ENCODE measurements around the gene FUT1.
"Not testable (repeated sequence)": the region's sequence is repeated elsewhere in the genome, so short reads cannot be mapped to it uniquely, and the experiment has no call there.

Gene FUT1

DNA sequence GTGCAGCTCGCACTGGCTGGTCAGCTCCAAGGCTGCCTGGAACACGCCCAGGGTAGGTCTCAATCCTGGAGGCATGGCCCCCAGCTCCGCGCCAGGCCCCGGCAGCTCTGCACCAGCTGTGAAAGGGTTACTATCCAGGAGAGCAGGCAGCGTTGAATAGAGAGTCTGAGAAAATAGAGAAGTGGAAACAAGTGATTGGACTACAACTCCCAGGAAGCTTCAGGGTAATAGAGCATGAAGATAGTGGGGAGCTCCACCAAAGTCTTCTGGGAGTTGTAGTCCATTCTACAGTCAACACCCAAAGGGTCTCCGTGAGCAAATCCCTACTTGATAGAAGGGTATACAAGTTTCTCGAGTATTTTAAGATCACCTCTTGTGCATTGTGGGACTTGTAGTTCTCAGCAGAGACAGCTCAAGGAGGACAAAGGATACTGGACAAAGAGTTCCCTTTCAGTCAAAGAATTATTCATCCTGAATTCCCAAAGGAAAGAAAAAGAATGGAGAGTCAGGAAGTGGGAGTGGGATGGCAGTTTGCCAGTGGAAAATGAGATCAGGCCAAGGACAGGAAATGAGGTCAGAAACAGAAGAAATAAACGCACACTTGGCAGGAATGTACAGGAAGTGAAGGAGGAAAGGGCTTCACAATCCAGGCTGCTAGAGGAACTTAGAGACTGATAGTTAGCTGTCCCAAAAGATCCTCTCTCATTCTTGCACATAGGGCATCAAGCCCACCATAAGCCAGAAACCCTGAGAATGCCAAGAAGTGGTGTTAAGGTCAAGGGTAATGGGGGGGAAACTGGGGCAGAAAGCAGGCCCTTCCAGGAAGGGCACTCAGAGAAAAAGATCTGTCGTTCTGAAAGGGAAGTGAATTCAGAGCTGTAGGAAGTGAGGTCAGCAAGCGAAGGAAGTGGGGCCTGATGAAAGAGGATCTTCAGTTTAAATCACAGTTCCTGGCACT, 27.4 kb downstream of the FUT1 start:
- peak overlapping the region; percentile 56 for H3K27ac ChIP-seq
- TF ChIP-seq, protein P1, sequence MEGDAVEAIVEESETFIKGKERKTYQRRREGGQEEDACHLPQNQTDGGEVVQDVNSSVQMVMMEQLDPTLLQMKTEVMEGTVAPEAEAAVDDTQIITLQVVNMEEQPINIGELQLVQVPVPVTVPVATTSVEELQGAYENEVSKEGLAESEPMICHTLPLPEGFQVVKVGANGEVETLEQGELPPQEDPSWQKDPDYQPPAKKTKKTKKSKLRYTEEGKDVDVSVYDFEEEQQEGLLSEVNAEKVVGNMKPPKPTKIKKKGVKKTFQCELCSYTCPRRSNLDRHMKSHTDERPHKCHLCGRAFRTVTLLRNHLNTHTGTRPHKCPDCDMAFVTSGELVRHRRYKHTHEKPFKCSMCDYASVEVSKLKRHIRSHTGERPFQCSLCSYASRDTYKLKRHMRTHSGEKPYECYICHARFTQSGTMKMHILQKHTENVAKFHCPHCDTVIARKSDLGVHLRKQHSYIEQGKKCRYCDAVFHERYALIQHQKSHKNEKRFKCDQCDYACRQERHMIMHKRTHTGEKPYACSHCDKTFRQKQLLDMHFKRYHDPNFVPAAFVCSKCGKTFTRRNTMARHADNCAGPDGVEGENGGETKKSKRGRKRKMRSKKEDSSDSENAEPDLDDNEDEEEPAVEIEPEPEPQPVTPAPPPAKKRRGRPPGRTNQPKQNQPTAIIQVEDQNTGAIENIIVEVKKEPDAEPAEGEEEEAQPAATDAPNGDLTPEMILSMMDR (conservative IDR thresholded peaks at IDR 0.05): no peak

DNA sequence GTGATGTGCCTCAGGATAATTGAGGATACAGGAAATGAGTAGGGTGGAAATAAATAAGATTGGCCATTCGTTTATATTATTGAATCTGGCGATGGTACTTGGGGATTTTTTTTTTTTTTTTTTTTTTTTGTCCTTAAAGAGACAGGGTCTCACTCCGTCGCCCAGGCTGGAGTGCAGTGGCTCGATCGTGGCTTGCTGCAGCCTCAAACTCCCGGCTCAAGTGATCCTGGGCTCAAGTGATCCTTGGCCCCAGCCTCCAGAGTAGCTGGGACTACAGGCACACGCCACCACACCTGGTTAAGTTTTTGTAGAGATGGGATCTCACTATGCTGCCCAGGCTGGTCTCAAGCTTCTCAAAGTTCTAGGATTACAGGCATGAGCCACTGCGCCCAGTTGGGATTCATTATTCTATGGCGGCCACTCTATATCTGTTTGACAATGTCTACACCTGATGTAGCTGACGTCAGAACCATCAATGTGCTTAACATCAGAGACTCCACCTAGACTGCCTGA, 30.2 kb downstream of the FUT1 start:
- TF ChIP-seq, protein P1 (conservative IDR thresholded peaks at IDR 0.05): no peak

DNA sequence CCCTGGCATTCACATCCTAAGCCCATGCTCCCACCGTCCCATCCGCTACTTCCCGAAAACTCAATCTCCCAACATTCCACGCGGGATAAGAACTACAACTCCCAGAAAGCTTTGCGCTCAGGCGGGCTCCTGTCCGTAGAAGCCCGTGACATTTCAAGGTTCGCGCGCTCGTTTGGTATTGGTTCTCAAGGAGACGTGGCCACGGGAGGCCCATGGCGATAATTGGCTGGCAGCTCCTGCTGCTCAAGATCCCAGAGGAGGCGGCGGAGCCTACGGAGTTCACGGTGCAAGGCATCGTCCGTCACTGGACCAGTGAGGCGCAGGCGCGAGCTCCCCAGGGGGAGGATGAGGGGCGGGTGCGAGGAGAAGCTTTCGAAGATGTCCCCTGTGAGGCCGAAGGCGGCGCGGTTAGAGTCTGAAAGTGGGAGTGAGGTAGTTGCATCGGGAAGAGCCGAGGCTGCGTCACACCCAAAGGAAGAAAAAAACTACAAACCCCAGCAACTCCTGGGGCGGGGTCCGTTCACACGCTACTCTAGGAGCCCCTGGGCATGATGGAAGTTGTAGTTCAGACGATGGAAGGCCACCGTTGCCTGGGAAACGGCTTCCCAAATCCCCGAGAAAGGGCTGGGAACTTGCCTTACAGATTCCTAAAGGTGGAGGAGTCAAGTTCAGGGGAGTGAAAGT, 31.7 kb downstream of the FUT1 start:
- TF ChIP-seq, protein P1 (conservative IDR thresholded peaks at IDR 0.05): no peak
- H3K27ac ChIP-seq: peak overlapping the region; percentile 71

More for the DNA sequence above, 30.2 kb downstream of the FUT1 start:
- no peak overlapping the region for H3K27ac ChIP-seq

DNA sequence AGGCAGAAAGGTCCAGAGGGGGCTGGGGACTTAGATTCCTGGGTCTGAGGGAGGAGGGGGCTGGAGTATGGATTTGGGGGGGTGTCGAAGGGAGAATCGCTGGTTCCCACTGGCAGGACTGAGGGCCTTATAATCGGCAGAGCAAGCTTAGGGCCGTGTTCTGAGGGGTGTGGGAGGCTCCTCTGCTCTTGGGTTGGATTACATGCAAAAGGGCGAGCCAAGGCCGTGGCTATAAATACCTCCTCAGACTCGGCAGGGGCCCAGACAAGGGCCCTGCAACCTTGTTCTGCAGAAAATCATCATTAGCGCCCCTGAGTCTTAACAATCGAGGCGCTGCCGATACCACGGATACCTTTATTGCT, 32.2 kb downstream of the FUT1 start:
- H3K27ac ChIP-seq: peak overlapping the region; percentile 71
- TF ChIP-seq, protein P1 (conservative IDR thresholded peaks at IDR 0.05): no peak

DNA sequence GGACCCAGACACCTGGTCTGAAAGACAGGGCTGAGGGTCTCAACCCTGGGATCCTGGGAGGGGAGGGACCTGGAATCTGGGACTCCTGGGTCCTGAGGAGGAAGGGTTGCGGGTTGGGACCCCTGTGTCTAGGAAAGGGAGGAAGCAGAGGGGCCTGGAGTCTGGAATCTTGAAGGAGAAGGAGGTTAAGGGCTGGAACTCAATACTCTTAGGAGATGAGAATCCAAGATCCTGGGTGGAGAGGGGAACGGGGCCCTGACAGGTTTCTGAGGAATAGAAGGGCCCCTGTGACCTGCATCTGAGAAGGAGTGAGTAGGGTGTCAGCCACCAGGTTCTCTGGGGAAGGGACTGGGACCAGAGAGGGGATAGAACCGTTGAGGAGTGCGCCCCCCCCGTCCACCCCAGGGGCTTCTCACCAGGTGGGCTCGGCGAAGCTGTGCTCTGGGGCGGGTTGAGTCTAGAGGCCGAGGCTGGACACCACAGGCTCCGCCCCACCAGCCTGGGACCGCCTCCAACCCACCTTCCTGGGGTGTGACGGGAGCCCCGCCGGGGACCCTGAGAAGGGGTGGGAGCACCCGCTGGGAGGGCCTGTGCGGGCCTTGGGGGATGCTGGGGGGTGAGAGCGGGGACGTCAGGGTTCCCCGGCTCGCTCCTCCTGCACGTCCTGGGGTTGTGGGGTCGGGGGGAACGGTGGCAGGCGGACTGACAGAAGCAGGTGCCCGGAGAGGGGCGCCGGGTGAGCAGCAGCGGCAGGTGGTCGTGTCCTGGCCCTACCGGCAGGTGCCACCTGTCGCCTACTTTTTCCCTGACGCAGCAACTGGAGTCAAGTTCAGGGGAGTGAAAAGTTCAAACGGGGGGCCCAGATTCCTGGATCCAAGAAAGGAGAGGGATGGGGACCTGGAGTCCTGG, 32.9 kb downstream of the FUT1 start, which contains the start of gene MAMSTR:
TSS of gene MAMSTR (minus strand) at position 463 of the 909 bp plus-strand sequence. CDS start 694 bp downstream, outside the sequence.
- peak within 1 kb of the TSS; percentile 71 for H3K27ac ChIP-seq
- TF ChIP-seq, protein P1 (conservative IDR thresholded peaks at IDR 0.05): no peak

DNA sequence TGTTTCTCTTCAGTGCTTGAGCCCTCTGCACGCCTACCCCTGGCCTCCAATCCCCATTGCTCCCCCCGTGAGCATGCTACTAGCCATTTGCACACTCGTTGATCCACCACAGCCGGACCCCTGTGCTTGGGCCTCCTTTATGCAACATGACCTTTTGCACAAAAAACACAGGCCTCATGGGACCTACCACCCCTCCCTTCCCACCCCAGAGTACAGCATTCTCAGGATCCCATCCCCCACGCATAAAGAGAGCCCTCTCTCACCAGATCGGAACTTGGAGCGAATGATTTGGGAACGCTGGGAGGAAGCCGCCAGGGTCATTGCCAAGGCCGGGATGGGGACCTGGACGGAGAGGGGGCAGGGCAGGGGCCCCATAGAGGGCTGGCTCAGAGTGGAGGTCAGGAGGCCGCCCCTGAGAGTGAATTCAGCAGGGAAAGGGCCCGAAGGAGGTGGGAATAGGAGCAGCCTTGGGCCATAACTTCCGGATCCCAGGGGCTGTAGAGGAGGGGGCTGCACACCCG, 33.7 kb downstream of the FUT1 start:
- H3K27ac ChIP-seq: no peak overlapping the region
- TF ChIP-seq, protein P1 (conservative IDR thresholded peaks at IDR 0.05): no peak

DNA sequence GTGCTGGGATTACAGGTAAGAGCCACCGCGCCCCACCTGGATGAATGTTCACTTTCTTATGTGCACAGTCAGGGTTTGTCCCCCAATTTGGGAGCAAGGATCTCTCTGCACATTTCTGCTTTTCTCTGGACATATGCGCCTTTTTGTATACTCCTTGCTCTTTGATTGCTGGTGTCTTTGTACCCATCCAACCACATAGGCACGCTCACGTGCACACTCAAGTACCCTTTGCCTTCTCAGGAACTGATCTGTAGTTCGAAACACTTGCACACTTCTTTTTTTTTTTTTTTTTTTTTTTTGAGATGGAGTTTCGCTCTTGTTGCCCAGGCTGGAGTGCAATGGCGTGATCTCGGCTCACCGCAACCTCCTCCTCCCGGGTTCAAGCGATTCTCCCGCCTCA, 34.3 kb downstream of the FUT1 start:
- not testable (repeated sequence) for H3K27ac ChIP-seq
